NCI-H1436 treated with DMSO at 0.1 percent for 48 hours (cell line): ENCODE measurements around the gene HGS.

Source experiments
- DNase-seq: peaks from one replicate; lab custom pipeline; 2025; lab: John Stamatoyannopoulos, UW

HGS gene

GRCh38 chr17:81686614-81687013 lies 2.8 kb downstream of the HGS start:
- DNase-seq, result no peak

GRCh38 chr17:81687770-81688541 lies 4.1 kb downstream of the HGS start:
- DNase-seq, result no peak

- DNase-seq, result no peak
Measured at GRCh38 chr17:81688616-81689015, 4.8 kb downstream of the HGS start.

GRCh38 chr17:81690066-81690465 lies 6.3 kb downstream of the HGS start:
- DNase-seq, result no peak

- DNase-seq, result no peak
Measured at GRCh38 chr17:81690549-81690948, 6.7 kb downstream of the HGS start.

GRCh38 chr17:81691196-81691595 lies 7.4 kb downstream of the HGS start:
- DNase-seq, result no peak

GRCh38 chr17:81691608-81692007 lies 7.8 kb downstream of the HGS start:
- no peak for DNase-seq

- no peak for DNase-seq
Measured at GRCh38 chr17:81693509-81694210, 9.8 kb downstream of the HGS start.

GRCh38 chr17:81694810-81695209 lies 11.0 kb downstream of the HGS start:
- no peak for DNase-seq

GRCh38 chr17:81695211-81695610 lies 11.4 kb downstream of the HGS start:
- DNase-seq, result no peak

GRCh38 chr17:81695801-81696200 lies 12.0 kb downstream of the HGS start:
- no peak for DNase-seq

GRCh38 chr17:81696218-81696941 lies 12.6 kb downstream of the HGS start:
- DNase-seq, result no peak

- DNase-seq, result no peak
Measured at GRCh38 chr17:81697261-81698044, 13.6 kb downstream of the HGS start.

- no peak for DNase-seq
Measured at GRCh38 chr17:81700353-81701287, 16.8 kb downstream of the HGS start.

GRCh38 chr17:81701288-81702071 lies 17.7 kb downstream of the HGS start:
- DNase-seq, result no peak

GRCh38 chr17:81702934-81703746 lies 19.3 kb downstream of the HGS start, which contains the start of gene MRPL12:
Gene MRPL12 (plus strand): TSS chr17:81703367. CDS start chr17:81703502, 135 bp downstream.
- DNase-seq, result peak; percentile 63

- DNase-seq, result no peak
Measured at GRCh38 chr17:81703747-81704654, 20.2 kb downstream of the HGS start.
